ENCODE data around the gene HTRA1. TPM values are rescaled to one million over a fixed set of nuclear protein-coding genes. Genes with fewer than 3 reads are reported as not detected.

Gene HTRA1
- total and polyA plus RNA-seq, 7 donors, result 22.7 to 162 (median 119) TPM

DNA sequence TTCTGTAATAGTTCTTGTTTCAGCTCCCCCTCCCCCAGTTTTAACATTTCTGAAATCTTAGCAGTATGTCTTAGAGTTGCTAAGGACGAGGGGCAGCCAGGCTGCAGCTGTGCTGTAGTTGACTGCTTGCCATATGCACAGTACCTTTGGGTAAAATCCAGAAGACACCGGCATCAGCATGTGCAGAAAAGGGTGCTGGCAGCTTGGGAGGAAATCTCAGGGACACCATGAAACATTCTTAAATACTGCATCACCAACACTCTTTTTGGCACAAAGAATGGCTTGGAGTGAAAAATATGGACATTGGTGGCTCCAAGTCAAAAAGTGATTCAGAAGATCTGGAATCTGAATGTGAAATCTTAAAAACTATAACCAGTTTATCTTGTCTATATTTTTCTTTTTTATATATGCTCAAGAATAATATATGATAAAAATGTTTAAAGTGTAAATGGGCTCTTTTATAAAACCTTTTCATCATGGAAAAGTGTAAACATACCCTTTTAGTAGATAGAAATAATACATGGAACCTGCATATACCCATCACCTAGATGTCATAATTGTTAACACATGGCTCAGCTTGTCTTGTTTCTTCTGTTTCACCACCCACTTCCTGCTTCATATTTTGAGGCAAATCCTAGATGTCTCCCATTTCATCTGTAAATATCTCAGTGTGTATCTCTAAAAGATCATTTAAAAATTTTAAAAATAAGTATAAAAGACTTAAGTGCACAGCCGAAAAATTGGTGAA, 41.3 kb upstream of the HTRA1 start:
- WGBS, 2 donors, result 72 to 85% methylated on average over 3 of the region's 3 CpGs
- Histone ChIP-seq H3K4me3 (no peak overlapping the region), H3K4me1 (peaks cover 0 to 72% (median 48%) of the 10 kb centered on the region in 4 donors), H3K36me3 (peaks cover 0 to 25% (median 3%) of the 10 kb centered on the region in 4 donors), H3K27ac (peak overlapping the region; percentile 3 to 77 (median 64)), H3K9me3 (no peaks in the 10 kb centered on the region), H3K27me3 (no peaks in the 10 kb centered on the region)
- intact Hi-C loops (cut with DNase I), result loop anchor here (5.0 kb wide), 1 partner anchor 43 kb away; no protein-coding TSS in a partner anchor
- DNase-seq, result peak; percentile 63
- peak in 2 of 4 donors; percentile 13 to 24 for TF ChIP-seq POLR2AphosphoS5 (IDR thresholded peaks at IDR 0.05)
- no peak for TF ChIP-seq POLR2A (IDR thresholded peaks at IDR 0.05)

DNA sequence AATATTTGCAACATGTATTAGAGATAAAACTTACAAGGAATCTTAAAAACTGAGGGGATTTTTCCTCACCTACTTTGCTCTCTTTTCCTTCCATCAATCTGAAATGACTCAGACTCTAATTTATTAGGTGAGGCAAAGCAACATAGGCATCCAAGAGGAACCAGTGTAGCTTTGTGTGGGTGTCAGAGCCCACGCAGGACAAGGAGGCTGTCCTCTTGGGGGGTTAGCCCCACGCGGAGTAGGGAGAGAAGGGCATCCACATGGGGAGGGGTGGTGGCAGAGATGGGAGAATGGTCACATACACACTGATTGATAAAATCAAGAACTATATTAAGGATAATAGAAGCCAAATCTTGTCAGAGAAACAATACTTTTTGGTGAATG, 40.7 kb upstream of the HTRA1 start:
- H3K27ac ChIP-seq, result peak overlapping the region in 3 of 4 donors; percentile 60 to 77 (median 68)

DNA sequence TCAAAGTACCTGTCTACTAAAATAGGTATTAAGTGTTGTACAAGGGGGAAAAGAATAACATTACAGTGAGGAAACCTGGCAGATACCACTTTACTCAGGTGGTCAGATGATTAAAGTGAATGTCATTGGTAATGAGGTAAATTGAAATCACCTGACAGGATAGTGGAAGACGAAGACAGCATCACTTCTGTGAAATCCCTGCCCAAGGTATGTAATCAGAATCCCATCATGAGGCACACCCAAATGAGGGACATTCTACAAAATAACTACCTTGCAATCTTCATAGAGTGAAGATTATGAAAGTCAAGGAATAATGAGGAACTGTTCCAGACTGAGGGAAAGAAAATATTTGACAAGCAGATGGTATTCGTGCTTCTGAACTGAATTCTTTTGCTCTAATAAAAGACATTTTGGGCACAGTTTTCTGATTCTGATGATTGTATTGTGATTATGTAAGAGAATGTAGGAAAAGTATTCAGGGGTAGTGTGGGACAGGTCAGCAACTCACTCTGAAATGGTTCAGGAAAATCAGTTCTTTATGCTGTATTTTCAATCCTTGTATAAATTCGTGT, 40.2 kb upstream of the HTRA1 start:
- Histone ChIP-seq H3K4me3 (no peak overlapping the region), H3K36me3 (peaks cover 0 to 21% (median 1%) of the 10 kb centered on the region in 4 donors), H3K4me1 (peaks cover 0 to 72% (median 48%) of the 10 kb centered on the region in 4 donors), H3K27me3 (no peaks in the 10 kb centered on the region), H3K27ac (peak overlapping the region in 3 of 4 donors; percentile 60 to 77 (median 68)), H3K9me3 (no peaks in the 10 kb centered on the region)
- intact Hi-C loops (cut with DNase I), result no loop called here
- TF ChIP-seq POLR2A (IDR thresholded peaks at IDR 0.05), result no peak
- TF ChIP-seq, protein P1, sequence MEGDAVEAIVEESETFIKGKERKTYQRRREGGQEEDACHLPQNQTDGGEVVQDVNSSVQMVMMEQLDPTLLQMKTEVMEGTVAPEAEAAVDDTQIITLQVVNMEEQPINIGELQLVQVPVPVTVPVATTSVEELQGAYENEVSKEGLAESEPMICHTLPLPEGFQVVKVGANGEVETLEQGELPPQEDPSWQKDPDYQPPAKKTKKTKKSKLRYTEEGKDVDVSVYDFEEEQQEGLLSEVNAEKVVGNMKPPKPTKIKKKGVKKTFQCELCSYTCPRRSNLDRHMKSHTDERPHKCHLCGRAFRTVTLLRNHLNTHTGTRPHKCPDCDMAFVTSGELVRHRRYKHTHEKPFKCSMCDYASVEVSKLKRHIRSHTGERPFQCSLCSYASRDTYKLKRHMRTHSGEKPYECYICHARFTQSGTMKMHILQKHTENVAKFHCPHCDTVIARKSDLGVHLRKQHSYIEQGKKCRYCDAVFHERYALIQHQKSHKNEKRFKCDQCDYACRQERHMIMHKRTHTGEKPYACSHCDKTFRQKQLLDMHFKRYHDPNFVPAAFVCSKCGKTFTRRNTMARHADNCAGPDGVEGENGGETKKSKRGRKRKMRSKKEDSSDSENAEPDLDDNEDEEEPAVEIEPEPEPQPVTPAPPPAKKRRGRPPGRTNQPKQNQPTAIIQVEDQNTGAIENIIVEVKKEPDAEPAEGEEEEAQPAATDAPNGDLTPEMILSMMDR (IDR thresholded peaks at IDR 0.05), result no peak
- DNase-seq, result no peak
- 72 to 88% methylated on average over 3 of the region's 3 CpGs for WGBS, 2 donors

More for the DNA sequence above, 40.7 kb upstream of the HTRA1 start:
- no peak overlapping the region for H3K4me3 ChIP-seq
- H3K9me3 ChIP-seq, result no peaks in the 10 kb centered on the region
- DNase-seq, result no peak
- 86 to 96% methylated on average over 3 of the region's 3 CpGs for WGBS, 2 donors
- TF ChIP-seq POLR2AphosphoS5 (IDR thresholded peaks at IDR 0.05) (no peak), EP300 (IDR thresholded peaks at IDR 0.05) (no peak), POLR2A (IDR thresholded peaks at IDR 0.05) (no peak)
- TF ChIP-seq, protein P1 (IDR thresholded peaks at IDR 0.05), result no peak
- H3K4me1 ChIP-seq, result peaks cover 0 to 72% (median 48%) of the 10 kb centered on the region in 4 donors
- intact Hi-C loops (cut with DNase I), result no loop called here
- peaks cover 0 to 26% (median 3%) of the 10 kb centered on the region in 4 donors for H3K36me3 ChIP-seq
- no peaks in the 10 kb centered on the region for H3K27me3 ChIP-seq

DNA sequence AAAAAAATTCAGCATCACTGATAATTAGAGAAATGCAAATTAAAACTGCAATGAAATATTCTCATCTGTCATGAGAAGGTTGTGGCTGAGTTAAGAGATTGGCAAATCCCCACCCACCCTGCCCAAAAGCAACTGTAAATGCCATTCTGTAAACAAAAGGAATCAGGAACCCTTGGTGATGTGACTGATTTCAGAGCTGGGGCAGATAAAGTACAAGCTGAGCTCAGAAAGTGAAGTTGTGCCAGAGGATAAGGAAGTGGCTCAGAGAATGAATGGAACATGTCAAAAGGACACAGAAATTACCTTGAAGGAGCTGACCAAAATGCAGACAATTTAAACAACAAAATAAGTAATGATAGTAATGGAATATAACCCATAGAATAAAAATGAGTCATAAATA, 39.6 kb upstream of the HTRA1 start:
- no peaks in the 10 kb centered on the region for H3K9me3 ChIP-seq
- intact Hi-C loops (cut with DNase I), result no loop called here
- TF ChIP-seq POLR2A (IDR thresholded peaks at IDR 0.05), result no peak
- TF ChIP-seq EP300 (IDR thresholded peaks at IDR 0.05), result no peak
- TF ChIP-seq, protein P1 (IDR thresholded peaks at IDR 0.05), result no peak
- TF ChIP-seq POLR2AphosphoS5 (IDR thresholded peaks at IDR 0.05), result no peak
- peaks cover 0 to 18% (median 0%) of the 10 kb centered on the region in 4 donors for H3K36me3 ChIP-seq
- peak overlapping the region in 3 of 4 donors; percentile 60 to 77 (median 68) for H3K27ac ChIP-seq
- peaks cover 0 to 72% (median 48%) of the 10 kb centered on the region in 4 donors for H3K4me1 ChIP-seq
- no peak overlapping the region for H3K4me3 ChIP-seq
- H3K27me3 ChIP-seq, result no peaks in the 10 kb centered on the region
- DNase-seq, result no peak

DNA sequence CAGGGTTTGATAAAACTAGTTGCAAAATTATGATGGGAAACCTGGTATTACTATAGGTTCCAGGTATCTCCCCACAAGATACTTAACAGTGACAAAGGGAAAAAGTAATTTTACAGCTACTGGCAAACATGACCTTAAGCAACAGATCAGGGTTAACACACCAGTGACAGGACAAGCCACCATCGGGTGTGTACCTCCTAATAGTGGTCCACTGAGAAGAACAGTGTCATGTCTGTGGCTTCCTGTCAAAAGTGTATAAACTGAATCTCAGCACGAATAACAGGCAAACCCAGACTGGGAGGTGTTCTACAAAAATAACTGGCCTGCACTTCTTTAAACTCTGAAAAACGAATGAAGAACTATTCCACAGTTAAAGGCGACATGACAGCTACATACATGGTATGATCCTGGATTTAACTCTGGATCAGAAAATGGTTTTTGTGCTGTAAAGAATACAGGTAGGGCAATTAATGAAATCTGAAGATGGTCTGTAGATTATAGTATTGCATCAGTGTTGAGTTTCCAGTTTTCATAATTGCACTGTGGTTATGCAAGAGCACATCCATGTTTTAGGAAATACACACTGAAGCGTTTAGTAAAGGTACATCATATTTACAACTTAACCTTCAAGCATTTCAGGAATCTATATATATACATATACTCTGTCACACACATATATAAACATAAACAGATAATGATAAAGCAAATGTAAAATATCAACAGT, 38.9 kb upstream of the HTRA1 start:
- TF ChIP-seq POLR2A (IDR thresholded peaks at IDR 0.05) (no peak), EP300 (IDR thresholded peaks at IDR 0.05) (no peak), POLR2AphosphoS5 (IDR thresholded peaks at IDR 0.05) (no peak)
- TF ChIP-seq, protein P1 (IDR thresholded peaks at IDR 0.05), result no peak
- H3K4me1 ChIP-seq, result peaks cover 0 to 72% (median 44%) of the 10 kb centered on the region in 4 donors
- no peak overlapping the region for H3K4me3 ChIP-seq
- H3K36me3 ChIP-seq, result peaks cover 0 to 20% (median 0%) of the 10 kb centered on the region in 4 donors
- intact Hi-C loops (cut with DNase I), result no loop called here
- WGBS, 2 donors, result 67 to 86% methylated on average over 5 of the region's 5 CpGs
- H3K9me3 ChIP-seq, result no peaks in the 10 kb centered on the region
- peak overlapping the region in 3 of 4 donors; percentile 8 to 68 (median 60) for H3K27ac ChIP-seq
- DNase-seq, result no peak
- H3K27me3 ChIP-seq, result no peaks in the 10 kb centered on the region

Measured in sigmoid colon (tissue), 7 donors.